Upper lobe of left lung (tissue), 4 donors: ENCODE results near the gene CAPN7.

ENCODE experiments used
- CTCF ChIP-seq, 6 experiments: fragments of 450-650 bp in 4 of 6; fragments of 200-600 bp in 2 of 6; sonication (generic) in 2 of 6; IDR thresholded peaks; one replicate each; pipeline ENCODE4 v1.5.1; 2016 to 2019; ENCODE audit warnings: antibody characterized with exemption in 6 of 6
- EP300 ChIP-seq, 4 donors: sonication (generic); formaldehyde crosslinking; IDR thresholded peaks; one replicate each; pipeline ENCODE4 v1.5.1; 2017; ENCODE audit warnings: antibody characterized with exemption in 4 of 4, control low read depth in 2 of 4
- POLR2A ChIP-seq, 4 donors: fragments of 450-650 bp; IDR thresholded peaks; one replicate each; pipeline ENCODE4 v1.5.1; 2016 to 2017; ENCODE audit warnings: antibody characterized with exemption in 4 of 4, mild to moderate bottlenecking in 2 of 4
- POLR2AphosphoS5 ChIP-seq, 2 donors: sonication (generic); formaldehyde crosslinking; IDR thresholded peaks; one replicate each; pipeline ENCODE4 v1.5.1; 2017; ENCODE audit warnings: antibody characterized with exemption in 2 of 2

GRCh38 chr3:15267502-15267901, 61.5 kb downstream of the CAPN7 start:
- TF ChIP-seq POLR2A (IDR thresholded peaks at IDR 0.05), result no peak
- TF ChIP-seq CTCF (IDR thresholded peaks at IDR 0.05), result no peak
- TF ChIP-seq POLR2AphosphoS5 (IDR thresholded peaks at IDR 0.05), result no peak
- TF ChIP-seq EP300 (IDR thresholded peaks at IDR 0.05), result no peak
